HS-27A (cell line): ENCODE results near the gene IGLL1.
"Not testable (repeated sequence)": the region's sequence is repeated elsewhere in the genome, so short reads cannot be mapped to it uniquely, and the experiment has no call there.

ENCODE experiments used
- DNase-seq: peaks from one replicate; pipeline ENCODE4 v3.0.0-alpha.2; 2012; ENCODE audit warnings: low read depth, missing footprints

Gene IGLL1

GRCh38 chr22:23540837-23541236, 39.3 kb downstream of the IGLL1 start:
- DNase-seq: not testable (repeated sequence)

GRCh38 chr22:23539839-23540198, 40.3 kb downstream of the IGLL1 start:
- DNase-seq: not testable (repeated sequence)

- peak; percentile 9 for DNase-seq
Observed at GRCh38 chr22:23539135-23539838, 40.8 kb downstream of the IGLL1 start.

- not testable (repeated sequence) for DNase-seq
Observed at GRCh38 chr22:23538696-23539030, 41.4 kb downstream of the IGLL1 start.

GRCh38 chr22:23537830-23538695, 42.0 kb downstream of the IGLL1 start:
- DNase-seq: not testable (repeated sequence)

GRCh38 chr22:23537416-23537815, 42.7 kb downstream of the IGLL1 start:
- DNase-seq: no peak

- DNase-seq: no peak
Observed at GRCh38 chr22:23536821-23537345, 43.2 kb downstream of the IGLL1 start.

GRCh38 chr22:23535790-23536661, 44.1 kb downstream of the IGLL1 start:
- DNase-seq: not testable (repeated sequence)

- no peak for DNase-seq
Observed at GRCh38 chr22:23534851-23535717, 45.0 kb downstream of the IGLL1 start.

- no peak for DNase-seq
Observed at GRCh38 chr22:23534201-23534850, 45.8 kb downstream of the IGLL1 start.

GRCh38 chr22:23533771-23534191, 46.3 kb downstream of the IGLL1 start:
- DNase-seq: no peak

- no peak for DNase-seq
Observed at GRCh38 chr22:23533328-23533762, 46.7 kb downstream of the IGLL1 start.

GRCh38 chr22:23532731-23533130, 47.4 kb downstream of the IGLL1 start:
- DNase-seq: no peak

GRCh38 chr22:23531966-23532705, 48.0 kb downstream of the IGLL1 start:
- DNase-seq: no peak

GRCh38 chr22:23531283-23531956, 48.7 kb downstream of the IGLL1 start:
- DNase-seq: no peak

- DNase-seq: no peak
Observed at GRCh38 chr22:23530766-23531282, 49.3 kb downstream of the IGLL1 start.

- DNase-seq: no peak
Observed at GRCh38 chr22:23530106-23530505, 50.0 kb downstream of the IGLL1 start.

GRCh38 chr22:23529166-23530103, 50.7 kb downstream of the IGLL1 start:
- DNase-seq: no peak
